H1 (cell line): Measurements from ENCODE around the gene SLC9A4. TPM values are rescaled to one million over a fixed set of nuclear protein-coding genes. Genes with fewer than 3 reads are reported as not detected.
A peak's percentile ranks its signal among the peaks of the same experiment; 100 is the strongest.

Source experiments
- CTCF ChIA-PET: fragments of 300-600 bp; sonication (Branson Sonifier 250); formaldehyde crosslinking; loops from one replicate; lab custom pipeline; 2021; ENCODE audit not compliant: partially characterized antibody; lab: Charles Lee
- POLR2A ChIA-PET: fragments of 300-600 bp; sonication (Branson Sonifier 250); formaldehyde crosslinking; loops from one replicate; lab custom pipeline; 2021; ENCODE audit warnings: inconsistent platforms; ENCODE audit not compliant: partially characterized antibody; lab: Charles Lee
- DNase-seq, 2 experiments: peaks; one replicate each; pipeline versions ENCODE4 v3.0.0 to v3.0.0-alpha.2; 2010 to 2022; ENCODE audit warnings: low spot score in 2 of 2, low read depth in 1 of 2, mixed read lengths in 1 of 2
- FAIRE-seq: peaks from 2 replicates; lab custom pipeline; 2011; peaks lifted over from hg19 to GRCh38; lab: Jason Lieb, UNC
- H2AFZ ChIP-seq: 2 replicates; pipeline ENCODE4 v1.8.1; 2012; ENCODE audit warnings: low read length, inconsistent platforms
- H2AK5ac ChIP-seq: 2 replicates; pipeline ENCODE4 v1.6.1; 2013; ENCODE audit warnings: low read depth, low read length
- H2BK120ac ChIP-seq: replicated peaks from 2 replicates; pipeline ENCODE3; 2013; ENCODE audit warnings: low read depth, low read length, inconsistent platforms
- H2BK12ac ChIP-seq: 2 replicates; pipeline ENCODE4 v1.6.1; 2013; ENCODE audit warnings: low read depth, low read length
- H2BK15ac ChIP-seq: 2 replicates; pipeline ENCODE4 v1.6.1; 2013; ENCODE audit warnings: low read length
- H2BK20ac ChIP-seq: 2 replicates; pipeline ENCODE4 v1.6.1; 2013; ENCODE audit warnings: low read length
- H2BK5ac ChIP-seq: 2 replicates; pipeline ENCODE4 v1.6.1; 2013; ENCODE audit warnings: low read depth, low read length
- H3K14ac ChIP-seq: 2 replicates; pipeline ENCODE4 v1.6.1; 2013; ENCODE audit warnings: inconsistent platforms; ENCODE audit not compliant: insufficient read length
- H3K18ac ChIP-seq: 2 replicates; pipeline ENCODE4 v1.6.1; 2013; ENCODE audit warnings: low read length; ENCODE audit errors: extremely low read depth
- H3K23ac ChIP-seq: 2 replicates; pipeline ENCODE4 v1.6.1; 2013; ENCODE audit warnings: inconsistent platforms; ENCODE audit not compliant: insufficient read length
- H3K23me2 ChIP-seq: 2 replicates; pipeline ENCODE4 v1.6.1; 2013; ENCODE audit warnings: low read depth, low read length
- H3K27ac ChIP-seq: 2 replicates; pipeline ENCODE4 v1.6.1; 2011; ENCODE audit warnings: low read depth, low read length, inconsistent platforms
- H3K27me3 ChIP-seq, 4 experiments: replicated peaks in 1 of 4; 1 replicate in 1 of 4; 2 replicates in 3 of 4; pipeline versions ENCODE4 v1.6.1 to v1.8.1; 2011 to 2013; ENCODE audit warnings: low read length in 3 of 4, mild to moderate bottlenecking in 3 of 4, inconsistent platforms in 2 of 4, mixed read lengths in 2 of 4, moderate library complexity in 1 of 4; ENCODE audit not compliant: control insufficient read depth in 3 of 4, insufficient read depth in 3 of 4; ENCODE audit errors: extremely low read depth in 1 of 4
- H3K36me3 ChIP-seq, 4 experiments: 2 replicates each; pipeline versions ENCODE4 v1.6.1 to v1.8.1; 2011 to 2013; ENCODE audit warnings: mild to moderate bottlenecking in 4 of 4, low read length in 3 of 4, moderate library complexity in 2 of 4, control low read depth in 1 of 4, inconsistent platforms in 1 of 4; ENCODE audit not compliant: insufficient read depth in 4 of 4, control insufficient read depth in 2 of 4
- H3K4ac ChIP-seq: replicated peaks from 2 replicates; pipeline ENCODE3; 2013; ENCODE audit warnings: low read length, low read depth, mixed read lengths, inconsistent platforms; ENCODE audit not compliant: insufficient read length
- H3K4me1 ChIP-seq, 4 experiments: replicated peaks in 1 of 4; 1 replicate in 1 of 4; 2 replicates in 3 of 4; pipeline versions ENCODE4 v1.6.1 to v1.8.1; 2011 to 2013; ENCODE audit warnings: low read length in 3 of 4, inconsistent platforms in 2 of 4, mixed read lengths in 1 of 4; ENCODE audit not compliant: insufficient read depth in 4 of 4, control insufficient read depth in 3 of 4
- H3K4me2 ChIP-seq, 2 experiments: 2 replicates each; pipeline versions ENCODE4 v1.6.1 to v1.8.1; 2011 to 2013; ENCODE audit warnings: low read depth in 2 of 2, low read length in 2 of 2, control low read depth in 1 of 2, inconsistent platforms in 1 of 2, mild to moderate bottlenecking in 1 of 2; ENCODE audit not compliant: insufficient read depth in 1 of 2
- H3K4me3 ChIP-seq, 4 experiments: fragments of 200-600, 300-600 bp in 1 of 4; sonication (generic), shearing (Covaris generic), sonication (Bioruptor Twin) in 1 of 4; 2 replicates each; pipeline versions ENCODE4 v1.5.1 to v1.8.1; 2011 to 2016; ENCODE audit warnings: low read length in 4 of 4, low read depth in 3 of 4, control low read depth in 2 of 4, inconsistent platforms in 2 of 4, mild to moderate bottlenecking in 2 of 4, mixed read lengths in 1 of 4, moderate library complexity in 1 of 4; ENCODE audit not compliant: insufficient read depth in 2 of 4; ENCODE audit errors: extremely low read depth in 1 of 4
- H3K56ac ChIP-seq: replicated peaks from 2 replicates; pipeline ENCODE3; 2013; ENCODE audit warnings: low read depth, mild to moderate bottlenecking, mixed read lengths, low read length, inconsistent platforms; ENCODE audit not compliant: insufficient read length
- H3K79me1 ChIP-seq: 2 replicates; pipeline ENCODE4 v1.6.1; 2013; ENCODE audit warnings: low read depth, low read length, control low read depth
- H3K79me2 ChIP-seq, 2 experiments: 2 replicates each; pipeline versions ENCODE4 v1.6.1 to v1.8.1; 2012 to 2013; ENCODE audit warnings: low read length in 2 of 2, mild to moderate bottlenecking in 2 of 2, inconsistent platforms in 1 of 2; ENCODE audit not compliant: insufficient read depth in 2 of 2, control insufficient read depth in 1 of 2
- H3K9ac ChIP-seq, 4 experiments: replicated peaks in 1 of 4; 1 replicate in 1 of 4; 2 replicates in 3 of 4; pipeline versions ENCODE4 v1.6.1 to v1.8.1; 2011 to 2013; ENCODE audit warnings: low read depth in 3 of 4, low read length in 3 of 4, control low read depth in 2 of 4, mild to moderate bottlenecking in 2 of 4, moderate library complexity in 2 of 4, inconsistent platforms in 1 of 4; ENCODE audit errors: extremely low read depth in 1 of 4
- H3K9me3 ChIP-seq, 2 experiments: 2 replicates each; pipeline versions ENCODE4 v1.6.1 to v1.8.1; 2012 to 2013; ENCODE audit warnings: mild to moderate bottlenecking in 2 of 2, moderate library complexity in 2 of 2, control low read depth in 1 of 2, inconsistent platforms in 1 of 2, low read depth in 1 of 2, low read length in 1 of 2, mixed read lengths in 1 of 2; ENCODE audit not compliant: insufficient read depth in 2 of 2
- H4K20me1 ChIP-seq, 2 experiments: replicated peaks in 1 of 2; 2 replicates each; pipeline versions ENCODE3 to v1.8.1; 2011 to 2013; ENCODE audit warnings: inconsistent platforms in 2 of 2, low read length in 2 of 2, mild to moderate bottlenecking in 1 of 2; ENCODE audit not compliant: insufficient read depth in 2 of 2, control insufficient read depth in 1 of 2
- H4K5ac ChIP-seq: 2 replicates; pipeline ENCODE4 v1.6.1; 2013; ENCODE audit warnings: low read length, low read depth, mixed read lengths, inconsistent platforms; ENCODE audit not compliant: insufficient read length
- H4K8ac ChIP-seq: 2 replicates; pipeline ENCODE4 v1.8.0; 2013; ENCODE audit warnings: mild to moderate bottlenecking, moderate library complexity, low read length, inconsistent platforms; ENCODE audit not compliant: insufficient read depth; ENCODE audit errors: extremely low read depth
- H4K91ac ChIP-seq: replicated peaks from 2 replicates; pipeline ENCODE3; 2013; ENCODE audit warnings: low read length, mixed read lengths, inconsistent platforms; ENCODE audit not compliant: insufficient read length
- BACH1 ChIP-seq: IDR thresholded peaks from 2 replicates; pipeline ENCODE4 v1.6.1; 2012; ENCODE audit warnings: low read length, improper control_type of control experiment
- GABPA ChIP-seq: IDR thresholded peaks from 2 replicates; pipeline ENCODE4 v1.6.1; 2011; ENCODE audit warnings: mild to moderate bottlenecking, low read length, moderate library complexity, borderline replicate concordance; ENCODE audit not compliant: insufficient read depth
- JUND ChIP-seq: IDR thresholded peaks from 2 replicates; pipeline ENCODE4 v1.6.1; 2011; ENCODE audit warnings: mild to moderate bottlenecking, improper control_type of control experiment, low read length
- WGBS, 2 experiments: shearing (Covaris generic) in 1 of 2; methylation state at CpG; one replicate each; pipeline versions ENCODE4 v1.1.6 to v1.1.7; 2013 to 2015; ENCODE audit warnings: low lambda C conversion rate in 2 of 2, mixed read lengths in 2 of 2, inconsistent platforms in 1 of 2, low coverage in 1 of 2, missing lambda C conversion rate in 1 of 2; ENCODE audit not compliant: insufficient replicate concordance in 2 of 2, insufficient coverage in 1 of 2, insufficient read length in 1 of 2; ENCODE audit errors: extremely low coverage in 1 of 2, missing lambda C conversion rate in 1 of 2; 5-methylcytosine and 5-hydroxymethylcytosine counted together
- polyA plus RNA-seq, 7 experiments: library from polyadenylated mRNA; depleted of rRNA in 3 of 7; stranded (reverse) in 5 of 7; unstranded in 2 of 7; fragments of >200 nt in 5 of 7; fragments of 200-250 nt in 2 of 7; gene quantifications; 1 replicate in 5 of 7; 2 replicates in 1 of 7; 4 replicates in 1 of 7; pipeline versions ENCODE4 v1.2.1 to v1.2.3, GENCODE V29; 2011 to 2013; ENCODE audit warnings: missing spikeins in 2 of 7, mixed read lengths in 2 of 7
- total RNA-seq: library from RNA; stranded (reverse); fragmentation: NEBNext Ultra II Directional; extraction: Animal tissue kit (Norgen Biotek cat#: 25700); gene quantifications from 2 replicates; pipeline ENCODE4 v1.2.1, GENCODE V29; 2021

The SLC9A4 gene
- total and polyA plus RNA-seq, 2 of the 8 experiments (the other 6 are each of a cell fraction or from before 2014, with no cell fraction given): not detected

DNA sequence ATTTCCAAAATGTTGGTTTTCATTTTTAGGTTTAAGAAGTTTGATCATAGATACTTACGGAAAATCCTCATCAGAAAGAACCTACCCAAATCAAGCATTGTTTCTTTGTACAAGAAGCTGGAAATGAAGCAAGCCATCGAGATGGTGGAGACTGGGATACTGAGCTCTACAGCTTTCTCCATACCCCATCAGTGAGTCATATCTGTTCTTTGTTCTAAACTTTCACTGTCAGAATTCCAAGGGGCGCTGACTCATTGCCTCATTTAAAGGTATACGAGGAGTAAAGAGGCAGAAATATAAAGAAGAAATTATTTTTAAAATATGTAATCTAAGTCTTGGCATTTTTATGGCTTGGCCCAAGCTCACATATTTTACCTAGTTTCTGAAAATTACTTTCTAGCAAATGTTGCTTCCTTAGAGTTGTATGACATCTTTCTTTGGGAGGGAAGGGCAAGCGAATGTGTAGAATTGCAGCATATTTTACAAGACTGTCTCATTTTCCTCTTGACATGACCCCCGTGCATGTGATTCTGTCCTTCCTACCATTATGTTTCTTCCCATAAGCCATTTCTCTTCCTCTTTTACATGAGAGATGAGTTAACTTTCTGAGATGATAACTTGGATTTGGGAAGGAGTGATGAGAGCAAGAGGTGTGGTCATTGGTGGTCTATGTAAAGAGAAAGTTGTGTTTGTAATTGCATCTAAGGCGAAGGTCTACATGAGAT is 41.2 kb downstream of the SLC9A4 start:
- H4K91ac ChIP-seq: no peak overlapping the region
- no peak overlapping the region for H3K4me3 ChIP-seq
- H3K23ac ChIP-seq: no peak overlapping the region
- H2BK12ac ChIP-seq: no peak overlapping the region
- no peak overlapping the region for H4K5ac ChIP-seq
- no peaks in the 10 kb centered on the region for H3K79me1 ChIP-seq
- FAIRE-seq (no peak), DNase-seq (no peak)
- POLR2A ChIA-PET: no interaction called here
- no peak overlapping the region for H3K56ac ChIP-seq
- H3K36me3 ChIP-seq: no peaks in the 10 kb centered on the region
- H2BK5ac ChIP-seq: no peak overlapping the region
- no peak overlapping the region for H3K18ac ChIP-seq
- H3K27ac ChIP-seq: no peak overlapping the region
- no peaks in the 10 kb centered on the region for H4K20me1 ChIP-seq
- no peaks in the 10 kb centered on the region; a peak in 1 of 7 replicates for H3K4me1 ChIP-seq
- CTCF ChIA-PET: interaction anchor here (0.7 to 2.1 kb wide), 5 partner anchors 8 to 189 kb away, joined by 3 to 7 read pairs (median 3); partner anchors contain the start of gene SLC9A4
- H3K14ac ChIP-seq: no peak overlapping the region
- H3K23me2 ChIP-seq: no peaks in the 10 kb centered on the region
- H4K8ac ChIP-seq: no peak overlapping the region
- no peak overlapping the region for H2BK15ac ChIP-seq
- no peaks in the 10 kb centered on the region for H3K79me2 ChIP-seq
- peak overlapping the region; percentile 8; the same call in 1 of the 2 replicates for H2AFZ ChIP-seq
- peaks cover 0 to 2% (median 0%) of the 10 kb centered on the region in 4 experiments; a peak in 2 of 7 replicates for H3K27me3 ChIP-seq
- no peak overlapping the region for H3K4me2 ChIP-seq
- no peak overlapping the region for H2BK120ac ChIP-seq
- no peak overlapping the region for H2AK5ac ChIP-seq
- no peaks in the 10 kb centered on the region for H3K9me3 ChIP-seq
- no peak overlapping the region for H2BK20ac ChIP-seq
- no peak overlapping the region for H3K9ac ChIP-seq
- WGBS, 2 experiments: 93% methylated on average over 7 of the region's 7 CpGs; no CpG with 5 or more reads in 1 of the 2 experiments
- TF ChIP-seq BACH1 (no peak), GABPA (no peak), JUND (peak; percentile 70; the same call in 1 of the 2 replicates)
- H3K4ac ChIP-seq: peak overlapping the region; percentile 57
